Stimulated activated CD8-positive, alpha-beta memory T cell treated with anti-CD3 and anti-CD28 coated beads, Interleukin-15, amount 100 ng/mL, for 1 hour (primary cell): ENCODE measurements around the gene DROSHA.

Source experiments
- DNase-seq: peaks from one replicate; pipeline ENCODE4 v3.0.0-alpha.2; 2020; ENCODE audit warnings: low read depth

The DROSHA gene

DNA sequence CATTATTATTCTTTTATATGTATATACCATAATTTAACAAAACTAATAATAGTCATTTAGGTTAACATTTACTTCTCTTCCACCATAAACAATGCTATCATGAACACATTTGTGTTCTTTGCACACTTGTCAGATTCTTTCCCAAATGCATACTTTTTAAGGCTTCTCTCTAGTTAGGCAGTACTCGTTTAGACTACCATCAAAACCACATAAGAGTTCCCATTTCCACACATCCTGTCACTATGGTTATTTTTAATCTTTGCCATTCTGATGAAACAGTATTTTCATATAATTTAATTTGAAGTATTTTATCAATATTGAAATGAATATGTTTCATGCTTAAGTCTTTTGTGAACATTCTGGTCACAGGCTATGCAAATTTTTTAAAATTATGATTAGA, 15.1 kb downstream of the DROSHA start:
- no peak for DNase-seq

GRCh38 chr5:31511305-31511704, 20.6 kb downstream of the DROSHA start:
- no peak for DNase-seq

DNA sequence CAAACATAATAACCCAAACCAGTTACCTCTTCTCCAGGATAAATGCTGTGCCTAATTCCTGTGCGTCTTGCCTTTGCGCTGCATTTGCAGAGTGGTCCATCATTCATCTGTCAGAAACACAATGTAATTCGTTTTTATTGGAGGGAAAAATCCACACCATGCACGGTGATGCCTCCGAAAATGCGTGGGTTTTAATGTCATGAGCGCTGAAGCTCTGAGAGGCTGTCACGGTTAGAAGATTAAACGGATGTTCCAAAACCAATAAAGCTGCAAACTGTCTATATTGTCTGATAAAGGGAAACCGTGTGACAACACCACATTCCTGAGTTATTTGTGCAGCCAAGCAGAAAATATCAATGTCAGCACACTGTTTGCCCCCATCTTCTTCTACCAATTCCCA, 27.4 kb downstream of the DROSHA start:
- no peak for DNase-seq

GRCh38 chr5:31502506-31502905, 29.4 kb downstream of the DROSHA start:
- no peak for DNase-seq

- DNase-seq: no peak
Observed at GRCh38 chr5:31500256-31500655, 31.6 kb downstream of the DROSHA start.

GRCh38 chr5:31496891-31497290, 35.0 kb downstream of the DROSHA start:
- DNase-seq: no peak

GRCh38 chr5:31496301-31496700, 35.6 kb downstream of the DROSHA start:
- no peak for DNase-seq

DNA sequence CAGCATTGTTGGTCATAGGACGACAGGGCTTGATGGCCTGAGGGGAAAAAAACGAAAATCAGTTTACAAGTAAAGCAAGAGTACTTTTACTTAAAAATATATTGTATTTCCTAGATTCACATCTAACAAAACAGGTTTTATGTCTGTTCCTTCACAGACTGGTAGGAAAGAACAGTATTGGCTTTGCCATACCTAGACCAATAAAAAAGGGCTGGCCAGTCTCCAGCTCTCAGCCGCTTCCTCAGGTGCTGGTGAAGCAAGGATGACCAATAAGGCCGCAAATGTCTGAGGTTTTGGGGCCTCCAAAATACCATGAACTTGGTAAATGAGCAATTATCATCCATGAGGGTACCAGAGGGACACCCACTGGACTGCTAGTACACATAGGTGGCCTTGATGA, 36.6 kb downstream of the DROSHA start:
- DNase-seq: no peak

GRCh38 chr5:31492869-31493268, 39.0 kb downstream of the DROSHA start:
- DNase-seq: no peak

DNA sequence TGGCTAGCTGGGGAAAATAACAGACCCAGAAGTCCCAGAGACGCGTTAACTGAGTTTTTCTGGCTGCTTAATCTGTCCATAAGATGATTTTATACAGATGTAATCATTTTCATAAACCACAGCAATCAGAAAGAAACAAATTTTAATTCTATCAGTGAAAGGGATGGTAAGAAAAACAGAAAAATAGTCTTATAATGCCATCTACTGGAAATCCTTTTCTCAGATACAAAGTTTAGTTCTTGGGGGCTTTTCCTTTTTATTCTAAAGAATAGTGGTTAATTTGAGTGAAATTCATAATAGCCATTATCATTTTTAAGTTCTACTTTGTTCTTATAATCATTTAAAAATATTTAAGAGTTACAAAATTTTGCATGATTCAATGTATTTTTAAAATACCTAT, 44.4 kb downstream of the DROSHA start:
- no peak for DNase-seq

DNA sequence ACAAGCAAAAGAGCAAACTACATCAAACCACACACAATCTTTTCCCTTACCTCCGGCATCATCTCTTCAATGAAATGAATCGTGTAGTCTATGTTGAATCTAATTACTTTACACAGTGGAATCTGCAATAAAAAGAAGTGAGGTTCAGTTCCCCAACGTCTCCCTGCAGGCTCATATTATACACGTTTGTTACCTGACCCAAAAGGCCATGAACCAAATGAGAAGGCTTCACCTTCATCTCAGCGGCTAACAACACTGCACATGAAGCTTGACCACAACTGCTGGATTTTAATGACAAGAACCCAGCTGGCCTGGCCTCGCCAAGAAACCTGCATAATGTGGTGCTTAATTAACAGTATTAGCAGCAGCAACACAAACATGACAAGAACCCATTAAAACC, 45.5 kb downstream of the DROSHA start:
- no peak for DNase-seq

DNA sequence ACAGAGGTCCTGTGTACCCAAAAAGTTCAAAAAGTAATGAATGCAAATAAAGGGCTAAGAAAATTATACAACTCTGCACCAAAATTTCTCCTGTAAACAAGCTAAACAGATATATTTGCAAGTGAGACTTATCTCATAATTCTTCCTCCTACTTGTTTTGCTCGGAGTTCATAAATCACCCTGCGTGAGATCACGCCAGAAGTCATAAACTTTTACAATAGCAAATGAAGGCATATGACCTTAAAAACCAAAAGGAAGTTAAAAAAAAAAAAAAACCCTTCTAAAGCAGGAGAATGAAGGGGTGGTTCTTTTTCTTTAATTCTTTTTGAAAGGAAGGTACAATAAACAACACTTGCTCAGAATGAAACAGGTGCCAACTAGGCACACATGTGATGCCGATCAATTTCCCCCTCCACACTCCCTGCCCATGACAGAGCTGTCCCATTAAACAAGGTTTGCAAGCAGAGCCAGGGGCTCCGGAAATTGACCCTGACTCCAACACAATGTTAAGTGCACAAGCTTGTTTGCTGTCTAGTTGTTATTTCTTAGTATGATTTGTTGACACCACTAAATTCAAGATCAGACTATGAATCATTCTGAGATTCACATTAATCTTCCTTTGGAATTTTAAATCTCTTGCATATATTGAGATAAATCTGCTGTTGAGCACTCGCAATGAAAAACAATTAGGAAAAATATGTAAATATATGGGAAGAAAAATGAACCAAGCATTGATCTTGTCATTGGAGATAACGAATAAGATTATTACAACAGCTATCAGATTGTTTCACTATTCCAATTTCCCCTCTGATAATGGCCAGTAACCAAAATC, 46.3 kb downstream of the DROSHA start:
- DNase-seq: no peak

DNA sequence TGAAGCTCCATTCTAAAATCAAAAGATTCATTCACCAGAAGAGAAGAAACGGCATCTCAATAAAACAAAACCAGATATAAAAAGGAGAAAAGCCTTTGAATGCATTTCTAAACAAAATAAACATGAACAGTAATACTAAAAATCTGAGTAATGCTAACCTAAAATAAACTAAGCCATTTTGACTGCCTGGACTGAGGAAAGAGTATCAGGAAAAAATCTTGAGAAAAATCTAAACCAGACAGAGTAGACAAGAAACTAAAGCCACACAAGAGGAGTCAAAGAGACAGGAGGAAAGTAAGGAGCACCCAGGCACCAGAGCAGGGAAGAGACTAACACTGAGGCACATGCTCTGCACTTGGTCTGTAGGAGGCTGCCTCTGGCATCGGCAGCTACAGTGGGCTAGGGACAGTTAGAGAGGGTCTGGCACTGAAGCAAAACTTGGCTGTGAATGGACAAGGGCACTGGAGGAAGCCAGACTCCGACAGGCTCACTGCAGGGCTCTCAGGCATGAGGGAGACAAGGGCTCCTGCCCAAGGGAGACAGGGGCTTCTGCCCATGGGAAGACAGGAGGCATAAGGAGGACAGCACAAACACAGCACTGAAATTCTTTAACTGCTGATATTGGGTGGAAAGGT, 50.2 kb downstream of the DROSHA start:
- DNase-seq: no peak

DNA sequence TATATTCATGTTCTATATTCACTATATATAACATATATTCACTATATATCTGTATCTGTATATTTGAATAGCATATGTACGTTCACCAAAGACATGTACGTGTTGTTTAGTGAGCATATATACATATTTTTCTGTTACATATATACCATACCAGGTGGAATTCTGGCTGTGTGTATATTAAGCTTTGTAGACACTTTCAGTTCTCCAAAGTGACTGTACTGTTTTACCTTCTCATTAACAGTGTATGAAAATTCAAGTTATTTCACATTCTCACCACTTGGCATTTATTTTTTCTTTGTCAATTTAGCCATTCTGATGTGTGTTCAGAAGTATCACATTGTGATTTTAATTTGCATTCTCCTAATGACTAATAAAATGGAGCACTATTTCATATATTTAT, 52.2 kb downstream of the DROSHA start:
- no peak for DNase-seq

- no peak for DNase-seq
Observed at GRCh38 chr5:31478901-31479300, 53.0 kb downstream of the DROSHA start.

DNA sequence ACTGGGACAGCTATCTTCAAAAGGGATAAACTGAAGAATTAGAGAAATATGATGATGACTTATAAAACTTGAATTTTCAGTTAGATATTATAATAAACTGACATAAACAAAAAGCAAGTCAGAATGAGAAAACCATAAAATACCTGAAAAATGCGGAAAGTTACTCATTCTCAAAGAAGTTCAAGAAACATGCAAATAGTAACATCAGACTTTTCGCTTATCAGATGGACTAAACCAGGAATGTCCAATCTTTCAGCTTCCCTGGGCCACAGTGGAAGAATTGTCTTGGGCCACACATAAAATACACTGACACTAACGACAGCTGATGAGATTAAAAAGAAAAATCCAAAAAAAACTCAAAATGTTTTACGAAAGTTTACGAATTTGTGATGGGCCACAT, 53.9 kb downstream of the DROSHA start:
- DNase-seq: no peak

DNA sequence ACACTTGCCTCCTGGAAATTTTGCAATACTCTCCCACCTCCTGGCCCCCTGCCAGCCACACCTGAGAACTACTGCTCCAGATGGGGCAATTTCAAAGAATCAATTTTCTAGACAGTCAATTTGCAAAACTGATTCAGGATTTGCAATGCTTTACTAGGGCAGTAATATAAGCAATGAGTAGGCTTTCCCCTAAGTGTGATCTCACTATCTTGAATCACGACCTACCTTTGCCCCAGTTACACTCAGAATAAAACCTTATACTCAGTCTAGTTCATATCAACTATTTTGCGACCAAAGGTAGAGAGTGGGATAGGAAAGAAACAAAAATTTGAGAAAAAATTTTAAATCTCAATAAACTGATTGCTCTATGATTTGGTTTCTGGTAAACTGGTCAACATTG, 54.4 kb downstream of the DROSHA start:
- no peak for DNase-seq

GRCh38 chr5:31476738-31477141, 55.2 kb downstream of the DROSHA start:
- no peak for DNase-seq

DNA sequence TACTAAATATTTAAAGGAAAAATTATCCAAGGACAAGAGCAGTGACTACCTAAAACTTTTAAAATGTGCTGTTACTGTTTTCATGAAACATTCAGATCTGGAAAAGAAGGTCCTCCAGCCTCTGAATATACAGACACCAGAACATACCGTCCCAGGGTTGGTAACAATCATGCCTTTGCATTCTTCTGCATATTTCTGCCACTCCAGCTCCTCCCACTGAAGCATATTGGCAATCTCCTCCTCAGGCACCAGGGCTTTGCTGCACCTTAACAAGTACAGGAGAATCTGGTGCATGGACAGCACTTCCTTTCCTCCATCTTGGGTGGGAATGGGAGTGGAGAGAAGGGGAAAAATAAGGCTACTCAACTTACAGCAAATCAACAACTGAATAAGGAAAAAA, 60.0 kb downstream of the DROSHA start:
- no peak for DNase-seq

DNA sequence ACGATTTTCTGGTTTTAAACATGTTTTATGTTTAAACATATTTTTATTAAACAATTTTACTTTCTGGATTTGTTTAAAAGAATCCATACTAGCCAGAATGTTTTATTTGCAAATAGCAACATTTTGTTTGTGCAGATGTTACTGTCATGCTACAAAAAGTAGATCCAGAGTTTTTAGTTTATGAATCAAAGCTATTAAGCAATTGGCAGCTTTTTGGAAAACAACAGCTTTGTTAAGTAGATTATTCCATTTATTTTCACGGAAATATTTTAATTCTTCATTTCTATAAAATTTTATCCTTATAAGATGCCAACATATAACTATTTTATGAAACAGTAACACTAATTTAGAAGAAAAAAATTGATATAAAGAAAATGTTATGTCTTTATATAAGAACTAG, 60.9 kb downstream of the DROSHA start:
- no peak for DNase-seq

- DNase-seq: no peak
Observed at GRCh38 chr5:31470608-31471007, 61.3 kb downstream of the DROSHA start.

- DNase-seq: no peak
Observed at GRCh38 chr5:31469886-31470285, 62.0 kb downstream of the DROSHA start.

DNA sequence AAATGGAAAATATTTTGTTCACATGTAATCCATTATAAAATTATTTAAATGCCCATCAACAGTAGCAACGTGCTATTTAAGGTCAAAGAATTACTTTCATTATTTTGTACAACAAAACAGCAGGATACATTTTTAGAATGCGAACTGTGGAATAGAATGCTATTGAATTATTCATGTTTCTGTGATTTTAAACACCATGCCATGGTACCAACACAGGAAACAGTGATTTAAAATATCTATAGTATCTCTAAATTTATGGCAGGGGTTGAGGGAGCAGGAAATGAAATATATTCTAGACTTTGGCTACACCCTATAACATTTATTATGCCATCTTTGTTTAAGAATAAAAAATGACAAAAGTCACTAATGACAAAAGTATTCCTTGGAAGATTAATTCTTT, 62.4 kb downstream of the DROSHA start:
- DNase-seq: no peak

- no peak for DNase-seq
Observed at GRCh38 chr5:31465291-31465690, 66.6 kb downstream of the DROSHA start.
